Adrenal gland (tissue), 12 donors: Measurements from ENCODE around the gene ZNF529. TPM values are rescaled to one million over a fixed set of nuclear protein-coding genes. Genes with fewer than 3 reads are reported as not detected.
"Not testable (repeated sequence)": the region's sequence is repeated elsewhere in the genome, so short reads cannot be mapped to it uniquely, and the experiment has no call there.

ENCODE experiments used
- DNase-seq, 7 donors: peaks; one replicate each; pipeline ENCODE4 v3.0.0-alpha.2; 2019 to 2020
- H3K27ac ChIP-seq, 5 donors: fragments of 200-600 bp; sonication (generic) in 4 of 5; 1 replicate in 3 of 5; 2 replicates in 2 of 5; pipeline versions ENCODE4 v1.5.1 to v1.8.0; 2016 to 2020; ENCODE audit warnings: mild to moderate bottlenecking in 1 of 5
- H3K27me3 ChIP-seq: fragments of 200-600 bp; 2 replicates; pipeline ENCODE4 v1.8.0; 2021
- H3K36me3 ChIP-seq, 2 donors: fragments of 200-600 bp; replicated peaks in 1 of 2; 1 replicate in 1 of 2; 2 replicates in 1 of 2; pipeline versions ENCODE4 v1.5.1 to v1.8.0; 2018 to 2022
- H3K4me1 ChIP-seq, 2 donors: fragments of 200-600 bp; replicated peaks in 1 of 2; 1 replicate in 1 of 2; 2 replicates in 1 of 2; pipeline versions ENCODE4 v1.5.1 to v1.8.0; 2018 to 2021
- H3K4me3 ChIP-seq, 4 donors: fragments of 200-600 bp; sonication (generic) in 3 of 4; one replicate each; pipeline ENCODE4 v1.5.1; 2016 to 2018
- H3K9me3 ChIP-seq, 3 donors: fragments of 200-600 bp; sonication (generic) in 1 of 3; replicated peaks in 1 of 3; 1 replicate in 2 of 3; 2 replicates in 1 of 3; pipeline versions ENCODE4 v1.5.1 to v1.8.0; 2016 to 2021
- CTCF ChIP-seq, 6 experiments: fragments of 450-650 bp in 4 of 6; fragments of 200-600 bp in 2 of 6; sonication (generic) in 1 of 6; IDR thresholded peaks; 1 replicate in 5 of 6; 2 replicates in 1 of 6; pipeline versions ENCODE4 v1.5.1 to v1.8.0; 2016 to 2021; ENCODE audit warnings: antibody characterized with exemption in 6 of 6, mild to moderate bottlenecking in 2 of 6, moderate library complexity in 1 of 6
- POLR2A ChIP-seq, 2 donors: fragments of 450-650 bp; IDR thresholded peaks; one replicate each; pipeline ENCODE4 v1.6.1; 2017; ENCODE audit warnings: antibody characterized with exemption in 2 of 2, mild to moderate bottlenecking in 2 of 2, moderate library complexity in 1 of 2
- whole genome bisulfite sequencing, 4 donors: extraction: QIAGEN DNeasy Blood & Tissue Kit in 2 of 4; methylation state at CpG; one replicate each; pipeline versions ENCODE4 v1.1.5 to v1.1.7; 2013 to 2017; 5-methylcytosine and 5-hydroxymethylcytosine counted together
- intact Hi-C, 2 donors: fragments of 100-400 bp; cut with DNase I; formaldehyde crosslinking; loops; one replicate each; pipeline versions ENCODE4 v1.14.1 to v1.15.0; 2022 to 2023
- polyA plus RNA-seq, 3 donors: library from polyadenylated mRNA; stranded (reverse); fragments of 200-250 nt in 2 of 3; fragments of 350-450 nt in 1 of 3; fragmentation: Illumina TruSeq in 1 of 3; extraction: RNeasy Lipid Tissue Mini Kit (QIAGEN cat#74804) in 1 of 3; gene quantifications; one replicate each; pipeline ENCODE4 v1.2.3, GENCODE V29; 2013 to 2014
- total RNA-seq, 9 donors: library from RNA; depleted of rRNA in 4 of 9; stranded (reverse); fragments of >200 nt in 4 of 9; fragments of 120-200 nt in 1 of 9; fragmentation: NEBNext Ultra II Directional in 1 of 9; extraction: Animal tissue kit (Norgen Biotek cat#: 25700) in 1 of 9; gene quantifications; one replicate each; pipeline versions ENCODE4 v1.1.0 to v1.2.4, GENCODE V29; 2013 to 2023
- donor health status: healthy with polysubstance abuse.
- donor health status: Bipolar disorder and iron deficiency.
- donor health status: DM: yes; HTN: yes; CAD: no.
- donor health status: DM: no; HTN: no; CAD: no.
- donor health status: DM: no; HTN: no; CAD: no.
- donor health status: DM: yes; HTN: yes; CAD: no.

Gene ZNF529
- total and polyA plus RNA-seq, 12 donors = 6.0 to 21.4 (median 15.5) TPM

- 1 to 2% (median 1%) methylated on average over 11 to 21 of the region's 21 CpGs; no CpG with 5 or more reads in 1 of the 4 donors for WGBS, 4 donors
- peak in 1 of 2 donors; percentile 62 for TF ChIP-seq POLR2A (IDR thresholded peaks at IDR 0.05)
- TF ChIP-seq CTCF (IDR thresholded peaks at IDR 0.05) = no peak
- Histone ChIP-seq H3K27me3 (no peaks in the 10 kb centered on the region), H3K27ac (peak overlapping the region; percentile 54 to 95 (median 87)), H3K4me1 (peaks cover 15 to 16% of the 10 kb centered on the region in 2 donors), H3K4me3 (peak overlapping the region; percentile 49 to 77 (median 60)), H3K9me3 (no peaks in the 10 kb centered on the region), H3K36me3 (no peaks in the 10 kb centered on the region)
- peak; percentile 91 to 96 (median 94) for DNase-seq
- intact Hi-C loops = no loop called here
Measured at GRCh38 chr19:36604656-36605100, 31.6 kb upstream of the ZNF529 start.

GRCh38 chr19:36602681-36603080 is 29.6 kb upstream of the ZNF529 start:
- H3K4me3 ChIP-seq, H3K27me3 ChIP-seq, DNase-seq, H3K9me3 ChIP-seq, intact Hi-C loops, H3K36me3 ChIP-seq, H3K27ac ChIP-seq: not testable (repeated sequence)
- 92 to 94% (median 94%) methylated on average over 10 of the region's 10 CpGs for WGBS, 4 donors
- H3K4me1 ChIP-seq = peaks cover 15 to 16% of the 10 kb centered on the region in 2 donors

GRCh38 chr19:36579255-36579654 is 6.2 kb upstream of the ZNF529 start:
- no peak for DNase-seq
- Histone ChIP-seq H3K4me1 (peaks cover 5 to 6% of the 10 kb centered on the region in 2 donors), H3K36me3 (peaks cover 0 to 31% of the 10 kb centered on the region in 2 donors), H3K9me3 (peaks cover 0 to 3% (median 0%) of the 10 kb centered on the region in 3 donors), H3K4me3 (no peak overlapping the region), H3K27me3 (no peaks in the 10 kb centered on the region), H3K27ac (no peak overlapping the region)
- TF ChIP-seq POLR2A (IDR thresholded peaks at IDR 0.05) (no peak), CTCF (IDR thresholded peaks at IDR 0.05) (no peak)
- intact Hi-C loops = no loop called here

- WGBS, 4 donors = 83 to 98% (median 94%) methylated on average over 3 of the region's 3 CpGs
- Histone ChIP-seq H3K27ac (no peak overlapping the region), H3K27me3 (no peaks in the 10 kb centered on the region), H3K36me3 (peaks cover 0 to 31% of the 10 kb centered on the region in 2 donors), H3K4me3 (no peak overlapping the region), H3K9me3 (peaks cover 0 to 3% (median 0%) of the 10 kb centered on the region in 3 donors), H3K4me1 (peaks cover 9 to 11% of the 10 kb centered on the region in 2 donors)
- intact Hi-C loops = no loop called here
- TF ChIP-seq POLR2A (IDR thresholded peaks at IDR 0.05) (no peak), CTCF (IDR thresholded peaks at IDR 0.05) (no peak)
- no peak for DNase-seq
Measured at GRCh38 chr19:36577271-36577996, 4.3 kb upstream of the ZNF529 start.

- TF ChIP-seq POLR2A (IDR thresholded peaks at IDR 0.05) = no peak
- no peak for TF ChIP-seq CTCF (IDR thresholded peaks at IDR 0.05)
- Histone ChIP-seq H3K4me1 (peaks cover 18 to 20% of the 10 kb centered on the region in 2 donors), H3K27me3 (no peaks in the 10 kb centered on the region), H3K36me3 (peaks cover 0 to 21% of the 10 kb centered on the region in 2 donors), H3K4me3 (peak overlapping the region in 1 of 4 donors; percentile 96), H3K9me3 (no peaks in the 10 kb centered on the region), H3K27ac (no peak overlapping the region)
- intact Hi-C loops = no loop called here
- WGBS, 4 donors = 81 to 88% (median 85%) methylated on average over 2 of the region's 2 CpGs
- DNase-seq = no peak
Measured at GRCh38 chr19:36574741-36575140, 1.6 kb upstream of the ZNF529 start.
